Panc1 (cell line): Measurements from ENCODE around the gene TEX22. TPM values are rescaled to one million over a fixed set of nuclear protein-coding genes. Genes with fewer than 3 reads are reported as not detected.

Experiments used
- ATAC-seq: fragments of 200-7000 bp; cut with Tn5 transposase; 2 replicates; pipeline ENCODE4 v1.9.1; 2020; ENCODE audit warnings: mild to moderate bottlenecking, moderate library complexity
- BruUV-seq: library from RNA; stranded (reverse); fragments of 400-500 nt; replicated peaks from 2 replicates; lab custom pipeline; 2021; lab: Mats Ljungman, UMichigan
- CTCF ChIA-PET: fragments of 300-600 bp; sonication (Branson Sonifier 250); formaldehyde crosslinking; loops from one replicate; lab custom pipeline; 2022; ENCODE audit warnings: antibody characterized with exemption; lab: Charles Lee
- POLR2A ChIA-PET: fragments of 300-600 bp; sonication (Branson Sonifier 250); formaldehyde crosslinking; loops from one replicate; lab custom pipeline; 2022; ENCODE audit warnings: antibody characterized with exemption; lab: Charles Lee
- DNase-seq: peaks from one replicate; pipeline ENCODE4 v3.0.0-alpha.2; 2010; ENCODE audit warnings: low read depth, low spot score
- H3K27ac ChIP-seq: 2 replicates; pipeline ENCODE4 v1.5.1; 2011; ENCODE audit warnings: mild to moderate bottlenecking, low read length, inconsistent platforms
- H3K27me3 ChIP-seq: fragments of 200-500 bp; sonication (Bioruptor generic); 2 replicates; pipeline ENCODE4 v1.6.0; 2014; ENCODE audit warnings: low read length, inconsistent platforms; ENCODE audit not compliant: control insufficient read depth, insufficient read depth
- H3K36me3 ChIP-seq: fragments of 200-500 bp; sonication (Bioruptor generic); 2 replicates; pipeline ENCODE4 v1.5.1; 2014; ENCODE audit warnings: inconsistent platforms, mild to moderate bottlenecking, low read length, moderate library complexity; ENCODE audit not compliant: control insufficient read depth, insufficient read depth
- H3K4me1 ChIP-seq: 2 replicates; pipeline ENCODE4 v1.5.1; 2011; ENCODE audit warnings: inconsistent platforms, mild to moderate bottlenecking, low read length, moderate library complexity; ENCODE audit not compliant: control insufficient read depth, insufficient read depth
- H3K4me3 ChIP-seq, 2 experiments: 2 replicates each; pipeline ENCODE4 v1.5.1; 2011 to 2012; ENCODE audit warnings: low read depth in 2 of 2, low read length in 2 of 2, mild to moderate bottlenecking in 2 of 2, inconsistent platforms in 1 of 2, moderate library complexity in 1 of 2
- H3K9me3 ChIP-seq: fragments of 200-500 bp; sonication (Bioruptor generic); 2 replicates; pipeline ENCODE4 v1.5.1; 2014; ENCODE audit warnings: low read depth, mild to moderate bottlenecking, inconsistent platforms, low read length, moderate library complexity; ENCODE audit not compliant: control insufficient read depth, insufficient read depth
- CTCF ChIP-seq: fragments of 450-650 bp; IDR thresholded peaks from 2 replicates; pipeline ENCODE4 v1.5.1; 2017; ENCODE audit warnings: mild to moderate bottlenecking
- POLR2AphosphoS5 ChIP-seq: IDR thresholded peaks from 2 replicates; pipeline ENCODE4 v1.6.1; 2012; ENCODE audit warnings: mild to moderate bottlenecking, low read depth, low read length, moderate library complexity
- REST ChIP-seq, 2 experiments: IDR thresholded peaks; 2 replicates each; pipeline ENCODE4 v1.6.1; 2011 to 2012; ENCODE audit warnings: low read depth in 2 of 2, control low read depth in 1 of 2, low read length in 1 of 2, mild to moderate bottlenecking in 1 of 2, moderate library complexity in 1 of 2; ENCODE audit not compliant: insufficient read depth in 1 of 2
- SIN3A ChIP-seq: IDR thresholded peaks from 2 replicates; pipeline ENCODE4 v1.6.1; 2012; ENCODE audit warnings: low read depth, mild to moderate bottlenecking, low read length, moderate library complexity, borderline replicate concordance; ENCODE audit not compliant: insufficient read depth
- TCF7L2 ChIP-seq: IDR thresholded peaks from 2 replicates; pipeline ENCODE4 v1.6.1; 2011; ENCODE audit warnings: mild to moderate bottlenecking, low read depth, low read length, inconsistent platforms
- in situ Hi-C: cut with HindIII; loops from 2 replicates; pipeline ENCODE4 v1.10.0; 2016; ENCODE audit warnings: low sequenced_read_pairs, low pct_unique_long_range_greater_than_20kb
- intact Hi-C: fragments of 100-400 bp; cut with micrococcal nuclease; formaldehyde crosslinking; loops from one replicate; pipeline ENCODE4 v1.10.0; 2022; ENCODE audit not compliant: unreplicated experiment
- total RNA-seq: library from RNA; stranded (reverse); gene quantifications from one replicate; pipeline ENCODE4 v1.2.1, GENCODE V29; 2021; ENCODE audit not compliant: unreplicated experiment

TEX22 gene
- total RNA-seq, 1 experiment from 2014 or later = 2.9 TPM

GRCh38 chr14:105458571-105458970 is 60.2 kb downstream of the TEX22 start:
- Histone ChIP-seq H3K4me1 (no peaks in the 10 kb centered on the region), H3K36me3 (no peaks in the 10 kb centered on the region), H3K9me3 (no peaks in the 10 kb centered on the region), H3K27ac (no peak overlapping the region), H3K27me3 (no peaks in the 10 kb centered on the region), H3K4me3 (no peak overlapping the region)
- ChIA-PET POLR2A (no interaction called here), CTCF (no interaction called here)
- intact Hi-C loops (no loop called here), in situ Hi-C loops (no loop called here)
- BruUV-seq = no TSS peak
- no peak for ATAC-seq
- no peak for DNase-seq
- TF ChIP-seq TCF7L2 (no peak), CTCF (no peak), SIN3A (no peak), REST (IDR thresholded peaks at IDR 0.05; ENCODE audit: insufficient read depth in 1 of 2, low read depth in 2 of 2, low read length in 1 of 2) (no peak), POLR2AphosphoS5 (no peak)

DNA sequence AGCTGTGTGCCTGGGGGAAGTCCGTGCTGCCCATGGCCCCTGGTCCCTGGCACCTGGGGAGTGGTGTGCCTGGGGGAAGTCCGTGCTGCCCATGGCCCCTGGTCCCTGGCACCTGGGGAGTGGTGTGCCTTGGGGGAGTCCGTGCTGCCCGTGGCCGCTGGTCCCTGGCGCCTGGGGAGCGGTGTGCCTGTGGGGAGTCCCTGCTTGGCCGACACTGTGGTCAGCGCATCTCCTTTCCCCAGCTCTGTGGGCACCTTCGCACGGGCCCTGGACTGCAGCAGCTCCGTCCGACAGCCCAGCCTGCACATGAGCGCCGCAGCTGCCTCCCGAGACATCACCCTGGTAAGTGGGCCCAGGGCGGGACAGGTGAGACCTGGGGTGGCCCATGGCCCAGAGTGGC is 61.8 kb downstream of the TEX22 start:
- ChIA-PET CTCF (no interaction called here), POLR2A (no interaction called here)
- Histone ChIP-seq H3K4me1 (no peaks in the 10 kb centered on the region; the same call in 1 of the 2 replicates), H3K27me3 (no peaks in the 10 kb centered on the region), H3K36me3 (no peaks in the 10 kb centered on the region), H3K27ac (no peak overlapping the region), H3K4me3 (no peak overlapping the region), H3K9me3 (no peaks in the 10 kb centered on the region)
- ATAC-seq (no peak), DNase-seq (no peak)
- in situ Hi-C loops = no loop called here
- no TSS peak for BruUV-seq
- intact Hi-C loops = no loop called here
- TF ChIP-seq REST (IDR thresholded peaks at IDR 0.05; ENCODE audit: insufficient read depth in 1 of 2, low read depth in 2 of 2, low read length in 1 of 2) = no peak
- no peak for TF ChIP-seq TCF7L2
- no peak for TF ChIP-seq CTCF
- no peak for TF ChIP-seq SIN3A
- no peak for TF ChIP-seq POLR2AphosphoS5
